ENCODE measurements around the gene DDX31. TPM values are rescaled to one million over a fixed set of nuclear protein-coding genes. Genes with fewer than 3 reads are reported as not detected.

Gene DDX31
- total RNA-seq, 1 experiment from 2014 or later = 14.6 TPM

DNA sequence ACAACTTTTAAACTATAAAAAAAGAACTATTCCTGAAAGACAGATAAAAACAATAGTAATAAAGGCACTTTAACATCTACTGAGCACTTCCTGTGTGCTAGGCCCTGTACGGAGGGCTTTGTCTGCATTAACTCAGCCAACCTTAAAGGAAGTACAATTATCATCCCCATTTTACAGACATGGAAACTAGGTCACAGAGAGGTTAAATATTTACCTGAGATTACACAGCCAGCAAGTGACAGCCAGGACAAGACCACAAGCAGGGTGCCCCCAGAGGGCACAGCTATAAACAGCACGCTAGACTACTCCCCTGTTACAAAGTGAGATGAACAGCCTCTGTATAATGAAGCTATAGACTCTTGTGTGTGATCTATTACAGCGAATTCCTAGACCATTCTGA lies 25.5 kb downstream of the DDX31 start:
- ATAC-seq = peak; percentile 48
- peaks cover 51% of the 10 kb centered on the region for H3K36me3 ChIP-seq (ENCODE audit: low read depth, low read length)

GRCh38 chr9:132641216-132641615 lies 28.6 kb downstream of the DDX31 start:
- Histone ChIP-seq H3K27ac (ENCODE audit: low read length) (no peak overlapping the region), H3K27me3 (ENCODE audit: low read length) (no peaks in the 10 kb centered on the region), H3K9ac (ENCODE audit: low read length) (no peak overlapping the region), H3K9me2 (replicated peaks; ENCODE audit: low read length) (no peaks in the 10 kb centered on the region), H3K4me3 (ENCODE audit: low read length) (no peak overlapping the region), H3K79me2 (ENCODE audit: low read length) (no peaks in the 10 kb centered on the region), H3F3A (ENCODE audit: low read length, unreplicated experiment) (no peaks in the 10 kb centered on the region), H3K4me1 (ENCODE audit: insufficient read depth, low read length) (peaks cover 32% of the 10 kb centered on the region), H2AFZ (ENCODE audit: low read length) (no peak overlapping the region), H3K9me3 (ENCODE audit: low read length) (no peaks in the 10 kb centered on the region), H3K4me2 (ENCODE audit: low read length) (no peak overlapping the region), H3K36me3 (ENCODE audit: low read depth, low read length) (peaks cover 47% of the 10 kb centered on the region), H4K20me1 (ENCODE audit: low read length) (no peaks in the 10 kb centered on the region)
- intact Hi-C loops (cut with micrococcal nuclease) = no loop called here
- no peak for TF ChIP-seq CTCF (conservative IDR thresholded peaks at IDR 0.05; ENCODE audit: low read depth, low read length)
- TF ChIP-seq EZH2phosphoT487 (IDR thresholded peaks at IDR 0.05; ENCODE audit: borderline replicate concordance, low read length) = no peak
- no peak for TF ChIP-seq EZH2 (IDR thresholded peaks at IDR 0.05; ENCODE audit: low read length, unreplicated experiment)
- ChIA-PET POLR2A (ENCODE audit: unreplicated experiment) (no interaction called here), CTCF (interaction anchor here (0.5 kb wide), 1 partner anchor 13 kb away, joined by 3 read pairs; no protein-coding TSS in a partner anchor)
- ATAC-seq = no peak
- DNase-seq = no peak
- BruUV-seq (replicated peaks) = no TSS peak

More for the DNA sequence above, 25.5 kb downstream of the DDX31 start:
- Histone ChIP-seq H3K27ac (ENCODE audit: low read length) (no peak overlapping the region), H3K9ac (ENCODE audit: low read length) (no peak overlapping the region), H3K9me2 (replicated peaks; ENCODE audit: low read length) (no peaks in the 10 kb centered on the region), H3K4me3 (ENCODE audit: low read length) (no peak overlapping the region), H3K4me2 (ENCODE audit: low read length) (no peak overlapping the region), H3K9me3 (ENCODE audit: low read length) (no peaks in the 10 kb centered on the region), H2AFZ (ENCODE audit: low read length) (no peak overlapping the region), H3F3A (ENCODE audit: low read length, unreplicated experiment) (no peaks in the 10 kb centered on the region), H4K20me1 (ENCODE audit: low read length) (no peaks in the 10 kb centered on the region), H3K4me1 (ENCODE audit: insufficient read depth, low read length) (peaks cover 33% of the 10 kb centered on the region), H3K79me2 (ENCODE audit: low read length) (no peaks in the 10 kb centered on the region), H3K27me3 (ENCODE audit: low read length) (no peaks in the 10 kb centered on the region)
- DNase-seq = peak; percentile 6
- peak; percentile 45 for TF ChIP-seq CTCF (conservative IDR thresholded peaks at IDR 0.05; ENCODE audit: low read depth, low read length)
- no peak for TF ChIP-seq EZH2phosphoT487 (IDR thresholded peaks at IDR 0.05; ENCODE audit: borderline replicate concordance, low read length)
- TF ChIP-seq EZH2 (IDR thresholded peaks at IDR 0.05; ENCODE audit: low read length, unreplicated experiment) = no peak
- no TSS peak for BruUV-seq (replicated peaks)
- ChIA-PET POLR2A (ENCODE audit: unreplicated experiment) (no interaction called here), CTCF (interaction anchor here (0.6 kb wide), 1 partner anchor 62 kb away, joined by 3 read pairs; no protein-coding TSS in a partner anchor)
- intact Hi-C loops (cut with micrococcal nuclease) = no loop called here

GRCh38 chr9:132639322-132639721 lies 30.5 kb downstream of the DDX31 start:
- Histone ChIP-seq H3K27me3 (ENCODE audit: low read length) (no peaks in the 10 kb centered on the region), H3K4me2 (ENCODE audit: low read length) (no peak overlapping the region), H3K4me1 (ENCODE audit: insufficient read depth, low read length) (peaks cover 32% of the 10 kb centered on the region), H3K9ac (ENCODE audit: low read length) (peak overlapping the region; percentile 21; the same call in 1 of the 2 replicates), H3K4me3 (ENCODE audit: low read length) (no peak overlapping the region), H3K79me2 (ENCODE audit: low read length) (no peaks in the 10 kb centered on the region), H3K27ac (ENCODE audit: low read length) (peak overlapping the region; percentile 68), H3K36me3 (ENCODE audit: low read depth, low read length) (peaks cover 31% of the 10 kb centered on the region; the same call in 1 of the 2 replicates), H3K9me3 (ENCODE audit: low read length) (no peaks in the 10 kb centered on the region), H3K9me2 (replicated peaks; ENCODE audit: low read length) (no peaks in the 10 kb centered on the region), H3F3A (ENCODE audit: low read length, unreplicated experiment) (no peaks in the 10 kb centered on the region), H2AFZ (ENCODE audit: low read length) (no peak overlapping the region), H4K20me1 (ENCODE audit: low read length) (no peaks in the 10 kb centered on the region)
- ChIA-PET POLR2A (ENCODE audit: unreplicated experiment) (no interaction called here), CTCF (no interaction called here)
- ATAC-seq (no peak), DNase-seq (peak; percentile 19)
- intact Hi-C loops (cut with micrococcal nuclease) = no loop called here
- TF ChIP-seq EZH2phosphoT487 (IDR thresholded peaks at IDR 0.05; ENCODE audit: borderline replicate concordance, low read length) = no peak
- no TSS peak for BruUV-seq (replicated peaks)
